ENCODE data around the gene PARP16. TPM values are rescaled to one million over a fixed set of nuclear protein-coding genes. Genes with fewer than 3 reads are reported as not detected.
A peak's percentile ranks its signal among the peaks of the same experiment; 100 is the strongest.

PARP16 gene
- total RNA-seq, 4 donors from 2014 or later = 11.2 to 19.0 (median 14.6) TPM

DNA sequence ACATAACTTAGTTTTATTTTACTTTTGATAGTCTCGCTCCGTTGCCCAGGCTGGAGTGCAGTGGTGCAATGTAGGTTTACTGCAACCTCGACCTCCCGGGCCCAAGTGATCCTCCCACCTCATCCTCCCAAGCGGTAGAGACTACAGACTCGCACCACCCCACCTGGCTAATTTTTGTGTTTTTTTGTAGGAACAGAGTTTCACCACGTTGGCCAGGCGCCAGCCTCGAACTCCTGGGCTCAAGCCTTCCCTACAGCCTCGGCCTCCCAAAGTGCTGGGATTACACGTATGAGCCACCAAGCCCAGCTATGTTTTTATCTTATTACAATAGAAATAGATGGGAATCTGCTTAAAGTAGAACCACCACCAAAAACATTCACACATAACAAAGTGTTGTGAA, 12.0 kb upstream of the PARP16 start:
- DNase-seq (ENCODE audit: extremely low spot score) = no peak
- TF ChIP-seq POLR2AphosphoS5 (IDR thresholded peaks at IDR 0.05) (no peak), POLR2A (IDR thresholded peaks at IDR 0.05; ENCODE audit: low read depth) (no peak), EP300 (IDR thresholded peaks at IDR 0.05) (no peak)
- TF ChIP-seq, protein P1, sequence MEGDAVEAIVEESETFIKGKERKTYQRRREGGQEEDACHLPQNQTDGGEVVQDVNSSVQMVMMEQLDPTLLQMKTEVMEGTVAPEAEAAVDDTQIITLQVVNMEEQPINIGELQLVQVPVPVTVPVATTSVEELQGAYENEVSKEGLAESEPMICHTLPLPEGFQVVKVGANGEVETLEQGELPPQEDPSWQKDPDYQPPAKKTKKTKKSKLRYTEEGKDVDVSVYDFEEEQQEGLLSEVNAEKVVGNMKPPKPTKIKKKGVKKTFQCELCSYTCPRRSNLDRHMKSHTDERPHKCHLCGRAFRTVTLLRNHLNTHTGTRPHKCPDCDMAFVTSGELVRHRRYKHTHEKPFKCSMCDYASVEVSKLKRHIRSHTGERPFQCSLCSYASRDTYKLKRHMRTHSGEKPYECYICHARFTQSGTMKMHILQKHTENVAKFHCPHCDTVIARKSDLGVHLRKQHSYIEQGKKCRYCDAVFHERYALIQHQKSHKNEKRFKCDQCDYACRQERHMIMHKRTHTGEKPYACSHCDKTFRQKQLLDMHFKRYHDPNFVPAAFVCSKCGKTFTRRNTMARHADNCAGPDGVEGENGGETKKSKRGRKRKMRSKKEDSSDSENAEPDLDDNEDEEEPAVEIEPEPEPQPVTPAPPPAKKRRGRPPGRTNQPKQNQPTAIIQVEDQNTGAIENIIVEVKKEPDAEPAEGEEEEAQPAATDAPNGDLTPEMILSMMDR (IDR thresholded peaks at IDR 0.05) = no peak
- intact Hi-C loops (cut with DNase I) = loop anchor here (5.0 kb wide), 1 partner anchor 111 kb away; the partner anchor contains the start of gene CLPX
- Histone ChIP-seq H3K27ac (replicated peaks in 1 of 4) (no peak overlapping the region), H3K4me1 (peaks cover 14 to 36% (median 29%) of the 10 kb centered on the region in 4 donors), H3K27me3 (no peaks in the 10 kb centered on the region), H3K4me3 (no peak overlapping the region), H3K9me3 (no peaks in the 10 kb centered on the region), H3K36me3 (no peaks in the 10 kb centered on the region)
- 83% methylated on average over 11 of the region's 11 CpGs for WGBS

DNA sequence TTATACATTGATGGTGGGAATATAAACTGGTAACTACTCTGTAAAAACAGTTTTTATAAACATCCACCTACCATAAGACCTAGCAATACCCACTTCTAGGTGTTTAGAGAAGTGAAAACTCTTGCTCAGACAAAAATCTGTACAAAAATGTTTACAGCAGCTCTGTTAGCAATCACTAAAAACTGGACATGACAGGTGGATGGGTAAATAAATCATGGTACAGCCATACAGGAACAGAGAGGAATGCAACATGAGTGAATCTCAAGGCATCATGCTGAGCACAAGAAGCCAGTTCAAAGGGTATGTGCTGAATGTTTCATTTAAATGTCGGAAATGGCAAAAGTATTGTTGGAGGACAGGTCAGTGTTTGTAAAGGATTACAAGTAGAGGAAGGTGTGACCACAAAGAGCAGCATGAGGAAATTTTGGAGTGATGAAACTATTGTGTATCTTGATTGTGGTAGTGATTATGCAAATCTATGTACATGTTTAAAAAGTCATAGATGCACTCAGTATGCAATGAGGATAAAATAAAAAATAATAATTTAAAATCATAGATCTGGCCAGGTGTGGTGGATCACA, 6.3 kb upstream of the PARP16 start:
- WGBS = 84% methylated on average over 1 of the region's 1 CpG
- intact Hi-C loops (cut with DNase I) = no loop called here
- no peak overlapping the region for H3K4me3 ChIP-seq
- no peaks in the 10 kb centered on the region for H3K27me3 ChIP-seq
- H3K27ac ChIP-seq (replicated peaks in 1 of 4) = no peak overlapping the region
- no peak for DNase-seq (ENCODE audit: extremely low spot score)
- TF ChIP-seq, protein P1 (IDR thresholded peaks at IDR 0.05) = no peak
- TF ChIP-seq POLR2AphosphoS5 (IDR thresholded peaks at IDR 0.05) (no peak), EP300 (IDR thresholded peaks at IDR 0.05) (no peak)
- H3K36me3 ChIP-seq = no peaks in the 10 kb centered on the region
- H3K9me3 ChIP-seq = no peaks in the 10 kb centered on the region
- peaks cover 8 to 28% (median 21%) of the 10 kb centered on the region in 4 donors for H3K4me1 ChIP-seq

DNA sequence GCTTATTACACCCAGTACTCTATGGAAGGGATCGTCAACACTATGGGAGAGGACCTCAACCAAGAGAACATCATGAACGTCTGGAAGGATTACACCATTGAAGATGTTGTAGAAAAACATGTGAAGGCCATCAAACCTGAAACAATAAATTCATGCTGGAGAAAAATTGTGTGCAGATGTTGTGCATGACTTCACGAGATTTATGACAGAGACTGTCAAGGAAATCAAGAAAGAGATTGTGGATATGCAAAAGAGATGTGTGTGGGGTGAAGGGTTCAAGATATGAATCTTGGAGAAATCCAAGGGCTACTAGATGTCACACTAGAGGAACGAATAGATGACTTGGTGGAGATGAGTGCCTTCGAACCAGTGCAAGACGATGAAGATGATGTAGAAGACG, 3.5 kb upstream of the PARP16 start:
- intact Hi-C loops (cut with DNase I) = no loop called here
- Histone ChIP-seq H3K27ac (replicated peaks in 1 of 4) (no peak overlapping the region), H3K9me3 (no peaks in the 10 kb centered on the region), H3K27me3 (no peaks in the 10 kb centered on the region), H3K36me3 (no peaks in the 10 kb centered on the region), H3K4me3 (no peak overlapping the region), H3K4me1 (peaks cover 13 to 17% (median 15%) of the 10 kb centered on the region in 4 donors)
- 83% methylated on average over 7 of the region's 7 CpGs for WGBS
- DNase-seq (ENCODE audit: extremely low spot score) = no peak
- TF ChIP-seq POLR2A (IDR thresholded peaks at IDR 0.05; ENCODE audit: low read depth) = no peak
- TF ChIP-seq POLR2AphosphoS5 (IDR thresholded peaks at IDR 0.05) = no peak
- no peak for TF ChIP-seq EP300 (IDR thresholded peaks at IDR 0.05)

DNA sequence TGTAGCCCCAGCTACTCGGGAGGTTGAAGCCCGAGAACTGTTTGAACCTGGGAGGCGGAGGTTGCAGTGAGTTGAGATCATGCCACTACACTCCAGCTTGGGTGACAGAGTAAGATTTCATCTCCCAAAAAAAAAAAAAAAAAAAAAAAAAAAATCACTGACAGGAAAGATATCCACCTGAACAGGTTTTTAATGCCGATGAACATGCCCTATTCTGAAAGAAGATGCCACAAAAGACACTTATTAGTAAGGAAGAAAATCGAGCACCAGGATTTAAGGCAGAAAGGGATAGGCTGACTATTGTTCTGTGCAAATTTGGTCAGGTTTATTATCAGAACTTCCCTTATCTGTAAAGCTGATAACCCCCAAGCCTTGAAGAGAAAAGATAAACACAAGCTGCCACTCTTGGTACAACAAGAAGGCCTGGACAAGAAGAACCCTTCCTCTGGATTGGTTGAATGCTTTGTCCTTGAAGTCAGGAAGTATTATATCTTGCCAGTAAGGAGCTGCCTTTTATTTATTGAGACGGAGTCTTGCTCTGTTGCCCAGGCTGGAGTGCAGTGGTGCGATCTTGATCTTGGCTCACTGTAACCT, 2.7 kb upstream of the PARP16 start:
- peaks cover 16 to 23% (median 22%) of the 10 kb centered on the region in 4 donors for H3K4me1 ChIP-seq
- H3K9me3 ChIP-seq = no peaks in the 10 kb centered on the region
- intact Hi-C loops (cut with DNase I) = no loop called here
- H3K36me3 ChIP-seq = no peaks in the 10 kb centered on the region
- H3K27ac ChIP-seq (replicated peaks in 1 of 4) = no peak overlapping the region
- TF ChIP-seq POLR2AphosphoS5 (IDR thresholded peaks at IDR 0.05) = no peak
- no peak for TF ChIP-seq EP300 (IDR thresholded peaks at IDR 0.05)
- DNase-seq (ENCODE audit: extremely low spot score) = no peak
- H3K4me3 ChIP-seq = no peak overlapping the region
- H3K27me3 ChIP-seq = no peaks in the 10 kb centered on the region
- 85% methylated on average over 7 of the region's 7 CpGs for WGBS

DNA sequence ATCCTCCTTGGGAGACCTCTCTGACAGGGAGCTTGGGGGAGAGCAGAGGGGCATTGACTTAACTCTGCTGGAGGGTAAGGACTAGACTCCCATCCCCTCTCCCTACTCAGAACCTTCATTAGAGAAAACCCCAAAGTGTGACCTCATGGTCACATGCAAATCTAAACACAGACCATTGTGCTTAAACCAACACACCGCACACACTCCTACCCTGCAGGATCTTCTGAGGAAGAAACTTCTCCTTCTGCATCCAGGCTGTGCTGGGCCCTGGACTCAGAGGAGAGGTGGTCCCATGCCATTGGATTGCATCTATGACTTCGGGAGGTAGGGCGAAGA, 805 bp upstream of the PARP16 start:
- DNase-seq (ENCODE audit: extremely low spot score) = no peak
- Histone ChIP-seq H3K4me3 (peak overlapping the region in 2 of 4 donors; percentile 64 to 66), H3K36me3 (no peaks in the 10 kb centered on the region), H3K27me3 (no peaks in the 10 kb centered on the region), H3K4me1 (peaks cover 16 to 38% (median 34%) of the 10 kb centered on the region in 4 donors), H3K9me3 (no peaks in the 10 kb centered on the region), H3K27ac (replicated peaks in 1 of 4) (peak overlapping the region; percentile 82 to 92 (median 88))
- TF ChIP-seq POLR2A (IDR thresholded peaks at IDR 0.05; ENCODE audit: low read depth) (no peak), EP300 (IDR thresholded peaks at IDR 0.05) (no peak), POLR2AphosphoS5 (IDR thresholded peaks at IDR 0.05) (no peak)
- TF ChIP-seq, protein P1 (IDR thresholded peaks at IDR 0.05) = no peak
- 89% methylated on average over 3 of the region's 3 CpGs for WGBS
- intact Hi-C loops (cut with DNase I) = no loop called here

All from esophagus muscularis mucosa (tissue), 4 donors.